HG02973 (cell line): Measurements from ENCODE around the gene SLC22A1.
"Not testable (repeated sequence)": the region's sequence is repeated elsewhere in the genome, so short reads cannot be mapped to it uniquely, and the experiment has no call there.

Experiments used
- ATAC-seq: cut with Tn5 transposase; IDR thresholded peaks from one replicate; pipeline ENCODE4 v1.9.1; 2021; ENCODE audit warnings: moderate library complexity; ENCODE audit not compliant: unreplicated experiment

The SLC22A1 gene

GRCh38 chr6:160121981-160122380 lies 366 bp downstream of the SLC22A1 start:
- ATAC-seq, result no peak

- ATAC-seq, result no peak
These were observed 1.1 kb downstream of the SLC22A1 start for GRCh38 chr6:160122744-160123143.

- ATAC-seq, result no peak
These were observed 2.4 kb downstream of the SLC22A1 start for GRCh38 chr6:160124007-160124406.

- ATAC-seq, result no peak
These were observed 3.0 kb downstream of the SLC22A1 start for GRCh38 chr6:160124605-160125004.

GRCh38 chr6:160125105-160125504 lies 3.5 kb downstream of the SLC22A1 start:
- ATAC-seq, result not testable (repeated sequence)

GRCh38 chr6:160127270-160128124 lies 5.9 kb downstream of the SLC22A1 start:
- no peak for ATAC-seq

- ATAC-seq, result no peak
These were observed 6.6 kb downstream of the SLC22A1 start for GRCh38 chr6:160128125-160128683.

- no peak for ATAC-seq
These were observed 7.4 kb downstream of the SLC22A1 start for GRCh38 chr6:160128879-160129516.

- ATAC-seq, result no peak
These were observed 8.4 kb downstream of the SLC22A1 start for GRCh38 chr6:160129881-160130615.

GRCh38 chr6:160130729-160131484 lies 9.3 kb downstream of the SLC22A1 start:
- no peak for ATAC-seq

GRCh38 chr6:160131636-160132296 lies 10.2 kb downstream of the SLC22A1 start:
- no peak for ATAC-seq

- no peak for ATAC-seq
These were observed 10.7 kb downstream of the SLC22A1 start for GRCh38 chr6:160132297-160132637.

GRCh38 chr6:160132776-160133338 lies 11.2 kb downstream of the SLC22A1 start:
- ATAC-seq, result no peak

GRCh38 chr6:160133441-160134336 lies 12.1 kb downstream of the SLC22A1 start:
- ATAC-seq, result no peak

GRCh38 chr6:160134337-160134751 lies 12.7 kb downstream of the SLC22A1 start:
- ATAC-seq, result not testable (repeated sequence)

GRCh38 chr6:160134779-160135547 lies 13.3 kb downstream of the SLC22A1 start:
- no peak for ATAC-seq

GRCh38 chr6:160135907-160136655 lies 14.5 kb downstream of the SLC22A1 start:
- no peak for ATAC-seq
